Ovary (tissue), 3 donors: ENCODE data around the gene ELF5.

Experiments used
- CTCF ChIP-seq, 3 donors: fragments of 450-650 bp in 2 of 3; fragments of 200-600 bp in 1 of 3; IDR thresholded peaks; one replicate each; pipeline versions ENCODE4 v1.5.1 to v1.8.0; 2016 to 2022; ENCODE audit warnings: antibody characterized with exemption in 3 of 3, mild to moderate bottlenecking in 1 of 3
- EP300 ChIP-seq: sonication (generic); formaldehyde crosslinking; IDR thresholded peaks from one replicate; pipeline ENCODE4 v1.6.1; 2017; ENCODE audit warnings: antibody characterized with exemption
- donor health status: DM: no; HTN: no; CAD: no.

GRCh38 chr11:34480314-34480713 lies 33.3 kb downstream of the ELF5 start:
- no peak for TF ChIP-seq CTCF (IDR thresholded peaks at IDR 0.05)
- TF ChIP-seq EP300 = no peak
